GM08714 (cell line): Measurements from ENCODE around the gene CFAP69.

Source experiments
- H3K4me3 ChIP-seq: fragments of 200-500 bp; sonication (Bioruptor generic); 2 replicates; pipeline ENCODE4 v1.5.1; 2014; ENCODE audit warnings: mild to moderate bottlenecking, low read length, inconsistent platforms
- ZNF274 ChIP-seq: IDR thresholded peaks from 2 replicates; pipeline ENCODE4 v1.6.1; 2012; ENCODE audit warnings: mild to moderate bottlenecking, low read depth, low read length

Gene CFAP69

GRCh38 chr7:90225181-90225580, 19.8 kb upstream of the CFAP69 start:
- no peak overlapping the region for H3K4me3 ChIP-seq
- TF ChIP-seq ZNF274 = no peak

- TF ChIP-seq ZNF274 = no peak
- no peak overlapping the region for H3K4me3 ChIP-seq
Measured at GRCh38 chr7:90225601-90226000, 19.4 kb upstream of the CFAP69 start.

- no peak overlapping the region for H3K4me3 ChIP-seq
- no peak for TF ChIP-seq ZNF274
Measured at GRCh38 chr7:90227259-90227658, 17.7 kb upstream of the CFAP69 start.

- no peak overlapping the region for H3K4me3 ChIP-seq
- no peak for TF ChIP-seq ZNF274
Measured at GRCh38 chr7:90229682-90230081, 15.3 kb upstream of the CFAP69 start.

- H3K4me3 ChIP-seq = no peak overlapping the region
- TF ChIP-seq ZNF274 = no peak
Measured at GRCh38 chr7:90230834-90231233, 14.1 kb upstream of the CFAP69 start.

- no peak overlapping the region for H3K4me3 ChIP-seq
- no peak for TF ChIP-seq ZNF274
Measured at GRCh38 chr7:90231304-90231703, 13.7 kb upstream of the CFAP69 start.

- TF ChIP-seq ZNF274 = no peak
- no peak overlapping the region for H3K4me3 ChIP-seq
Measured at GRCh38 chr7:90232430-90232829, 12.5 kb upstream of the CFAP69 start.

GRCh38 chr7:90233569-90233968, 11.4 kb upstream of the CFAP69 start:
- H3K4me3 ChIP-seq = no peak overlapping the region
- TF ChIP-seq ZNF274 = no peak

- no peak for TF ChIP-seq ZNF274
- H3K4me3 ChIP-seq = no peak overlapping the region
Measured at GRCh38 chr7:90236721-90237289, 8.2 kb upstream of the CFAP69 start.

GRCh38 chr7:90238022-90238421, 7.0 kb upstream of the CFAP69 start:
- no peak for TF ChIP-seq ZNF274
- no peak overlapping the region for H3K4me3 ChIP-seq

- H3K4me3 ChIP-seq = no peak overlapping the region
- no peak for TF ChIP-seq ZNF274
Measured at GRCh38 chr7:90238583-90238982, 6.4 kb upstream of the CFAP69 start.

GRCh38 chr7:90239050-90239449, 5.9 kb upstream of the CFAP69 start:
- TF ChIP-seq ZNF274 = no peak

GRCh38 chr7:90239625-90240228, 5.2 kb upstream of the CFAP69 start:
- no peak overlapping the region for H3K4me3 ChIP-seq
- no peak for TF ChIP-seq ZNF274

More at GRCh38 chr7:90239050-90239449, 5.9 kb upstream of the CFAP69 start:
- no peak overlapping the region for H3K4me3 ChIP-seq

- no peak for TF ChIP-seq ZNF274
- H3K4me3 ChIP-seq = no peak overlapping the region
Measured at GRCh38 chr7:90242369-90243168, 2.4 kb upstream of the CFAP69 start.

- H3K4me3 ChIP-seq = no peak overlapping the region
- TF ChIP-seq ZNF274 = no peak
Measured at GRCh38 chr7:90243556-90243955, 1.4 kb upstream of the CFAP69 start.
